OCI-LY7 (cell line): Measurements from ENCODE around the gene ORC6.
"Not testable (repeated sequence)": the region's sequence is repeated elsewhere in the genome, so short reads cannot be mapped to it uniquely, and the experiment has no call there.

Experiments
- EZH2phosphoT487 ChIP-seq: fragments of 200-600 bp; sonication (generic); IDR thresholded peaks from 2 replicates; pipeline ENCODE4 v1.6.1; 2018; ENCODE audit warnings: low read depth, borderline replicate concordance, mild to moderate bottlenecking, mixed run types, antibody characterized with exemption, low read length, moderate library complexity, mixed read lengths
- TF ChIP-seq, protein P1 (sequence below): fragments of 200-600 bp; sonication (generic); conservative IDR thresholded peaks from 2 replicates; pipeline ENCODE4 v1.5.1; 2014; ENCODE audit warnings: mild to moderate bottlenecking, antibody characterized with exemption, low read length, moderate library complexity, mixed read lengths

DNA sequence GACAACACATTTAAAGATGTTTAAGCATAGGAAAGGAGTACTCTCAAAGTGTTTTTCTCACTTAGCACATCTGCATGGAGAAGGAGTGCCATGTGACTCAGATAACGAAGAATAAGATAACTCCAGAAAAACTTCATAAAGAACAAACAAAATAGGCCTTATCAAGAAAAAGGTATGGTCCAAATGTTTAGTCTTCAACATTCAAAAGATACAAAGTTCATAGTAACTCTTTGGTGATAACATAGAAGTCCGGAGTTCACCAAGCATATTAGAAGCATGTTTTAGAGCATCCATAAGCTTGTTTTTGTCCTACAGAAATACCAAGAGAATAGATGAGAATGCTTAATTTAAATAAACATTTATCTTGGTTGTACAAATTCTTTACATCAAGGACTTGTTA is 7.6 kb upstream of the ORC6 start:
- TF ChIP-seq, protein P1, sequence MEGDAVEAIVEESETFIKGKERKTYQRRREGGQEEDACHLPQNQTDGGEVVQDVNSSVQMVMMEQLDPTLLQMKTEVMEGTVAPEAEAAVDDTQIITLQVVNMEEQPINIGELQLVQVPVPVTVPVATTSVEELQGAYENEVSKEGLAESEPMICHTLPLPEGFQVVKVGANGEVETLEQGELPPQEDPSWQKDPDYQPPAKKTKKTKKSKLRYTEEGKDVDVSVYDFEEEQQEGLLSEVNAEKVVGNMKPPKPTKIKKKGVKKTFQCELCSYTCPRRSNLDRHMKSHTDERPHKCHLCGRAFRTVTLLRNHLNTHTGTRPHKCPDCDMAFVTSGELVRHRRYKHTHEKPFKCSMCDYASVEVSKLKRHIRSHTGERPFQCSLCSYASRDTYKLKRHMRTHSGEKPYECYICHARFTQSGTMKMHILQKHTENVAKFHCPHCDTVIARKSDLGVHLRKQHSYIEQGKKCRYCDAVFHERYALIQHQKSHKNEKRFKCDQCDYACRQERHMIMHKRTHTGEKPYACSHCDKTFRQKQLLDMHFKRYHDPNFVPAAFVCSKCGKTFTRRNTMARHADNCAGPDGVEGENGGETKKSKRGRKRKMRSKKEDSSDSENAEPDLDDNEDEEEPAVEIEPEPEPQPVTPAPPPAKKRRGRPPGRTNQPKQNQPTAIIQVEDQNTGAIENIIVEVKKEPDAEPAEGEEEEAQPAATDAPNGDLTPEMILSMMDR: not testable (repeated sequence)
- not testable (repeated sequence) for TF ChIP-seq EZH2phosphoT487
